Liver (tissue), 9 donors: ENCODE results near the gene CARS2. TPM values are rescaled to one million over a fixed set of nuclear protein-coding genes. Genes with fewer than 3 reads are reported as not detected.

Experiments
- DNase-seq: peaks from one replicate; pipeline ENCODE4 v3.0.0-alpha.2; 2017; ENCODE audit warnings: low spot score
- H3K27ac ChIP-seq, 2 donors: one replicate each; pipeline ENCODE4 v1.7.0; 2013; ENCODE audit warnings: inconsistent platforms in 2 of 2, low read length in 2 of 2, control low read depth in 1 of 2, low read depth in 1 of 2, mild to moderate bottlenecking in 1 of 2
- H3K27me3 ChIP-seq, 4 donors: one replicate each; pipeline versions ENCODE4 v1.6.1 to v1.7.0; 2013; ENCODE audit warnings: low read length in 3 of 4, inconsistent platforms in 1 of 4, mild to moderate bottlenecking in 1 of 4, moderate library complexity in 1 of 4; ENCODE audit not compliant: control insufficient read depth in 4 of 4, insufficient read depth in 4 of 4
- H3K36me3 ChIP-seq, 4 donors: one replicate each; pipeline versions ENCODE4 v1.6.1 to v1.7.0; 2013; ENCODE audit warnings: low read length in 3 of 4, mild to moderate bottlenecking in 3 of 4, low read depth in 1 of 4, moderate library complexity in 1 of 4; ENCODE audit not compliant: control insufficient read depth in 4 of 4, insufficient read depth in 3 of 4
- H3K4me1 ChIP-seq, 4 donors: one replicate each; pipeline versions ENCODE4 v1.6.1 to v1.7.0; 2013; ENCODE audit warnings: low read length in 3 of 4, mild to moderate bottlenecking in 3 of 4, moderate library complexity in 1 of 4; ENCODE audit not compliant: control insufficient read depth in 4 of 4, insufficient read depth in 4 of 4
- H3K4me3 ChIP-seq, 3 donors: one replicate each; pipeline versions ENCODE4 v1.6.1 to v1.7.0; 2013; ENCODE audit warnings: low read length in 3 of 3, control low read depth in 1 of 3, low read depth in 1 of 3, mild to moderate bottlenecking in 1 of 3
- H3K9ac ChIP-seq, 2 donors: one replicate each; pipeline ENCODE4 v1.7.0; 2013; ENCODE audit warnings: low read length in 2 of 2, mild to moderate bottlenecking in 2 of 2, moderate library complexity in 2 of 2, control low read depth in 1 of 2, low read depth in 1 of 2
- H3K9me3 ChIP-seq, 4 donors: one replicate each; pipeline versions ENCODE4 v1.6.1 to v1.7.0; 2013; ENCODE audit warnings: low read length in 3 of 4; ENCODE audit not compliant: control insufficient read depth in 4 of 4
- ATF3 ChIP-seq: IDR thresholded peaks from 2 replicates; pipeline ENCODE4 v1.6.1; 2016; ENCODE audit warnings: antibody characterized with exemption
- EGR1 ChIP-seq, 2 donors: IDR thresholded peaks; 2 replicates each; pipeline ENCODE4 v1.6.1; 2016 to 2018; ENCODE audit warnings: antibody characterized with exemption in 2 of 2, low read depth in 2 of 2
- FOXA1 ChIP-seq: IDR thresholded peaks from 2 replicates; pipeline ENCODE4 v1.6.1; 2016; ENCODE audit warnings: antibody characterized with exemption
- FOXA2 ChIP-seq: IDR thresholded peaks from 2 replicates; pipeline ENCODE4 v1.6.1; 2016; ENCODE audit warnings: antibody characterized with exemption
- GABPA ChIP-seq, 2 donors: IDR thresholded peaks in 1 of 2; conservative IDR thresholded peaks in 1 of 2; 2 replicates each; pipeline ENCODE4 v1.6.1; 2016; ENCODE audit warnings: antibody characterized with exemption in 2 of 2, mild to moderate bottlenecking in 1 of 2, moderate library complexity in 1 of 2
- HNF4A ChIP-seq, 2 donors: conservative IDR thresholded peaks; 2 replicates each; pipeline ENCODE4 v1.6.1; 2016; ENCODE audit warnings: antibody characterized with exemption in 2 of 2, mild to moderate bottlenecking in 2 of 2
- JUND ChIP-seq, 2 donors: IDR thresholded peaks; 2 replicates each; pipeline ENCODE4 v1.6.1; 2016; ENCODE audit warnings: antibody characterized with exemption in 2 of 2
- MAX ChIP-seq: IDR thresholded peaks from 2 replicates; pipeline ENCODE4 v1.6.1; 2016; ENCODE audit warnings: antibody characterized with exemption
- NR2F2 ChIP-seq: IDR thresholded peaks from 2 replicates; pipeline ENCODE4 v1.6.1; 2016; ENCODE audit warnings: antibody characterized with exemption
- RAD21 ChIP-seq, 2 donors: IDR thresholded peaks; 2 replicates each; pipeline ENCODE4 v1.6.1; 2016; ENCODE audit warnings: antibody characterized with exemption in 2 of 2, mild to moderate bottlenecking in 2 of 2
- REST ChIP-seq: IDR thresholded peaks from 2 replicates; pipeline ENCODE4 v1.6.1; 2016; ENCODE audit warnings: antibody characterized with exemption, mild to moderate bottlenecking
- RXRA ChIP-seq, 2 donors: IDR thresholded peaks; 2 replicates each; pipeline ENCODE4 v1.6.1; 2017 to 2018; ENCODE audit warnings: antibody characterized with exemption in 2 of 2, mild to moderate bottlenecking in 1 of 2
- SP1 ChIP-seq: IDR thresholded peaks from 2 replicates; pipeline ENCODE4 v1.6.1; 2018; ENCODE audit warnings: antibody characterized with exemption, mild to moderate bottlenecking
- TAF1 ChIP-seq: conservative IDR thresholded peaks from 2 replicates; pipeline ENCODE4 v1.6.1; 2016; ENCODE audit warnings: antibody characterized with exemption, mild to moderate bottlenecking
- YY1 ChIP-seq: IDR thresholded peaks from 2 replicates; pipeline ENCODE4 v1.6.1; 2016; ENCODE audit warnings: antibody characterized with exemption, mild to moderate bottlenecking
- ZBTB33 ChIP-seq: IDR thresholded peaks from 2 replicates; pipeline ENCODE4 v1.6.1; 2016; ENCODE audit warnings: antibody characterized with exemption
- WGBS: extraction: QIAGEN DNeasy Blood & Tissue Kit; methylation state at CpG from one replicate; pipeline ENCODE4 v1.1.7; 2013; 5-methylcytosine and 5-hydroxymethylcytosine counted together
- polyA plus RNA-seq, 2 donors: library from polyadenylated mRNA; stranded (reverse) in 1 of 2; unstranded in 1 of 2; fragments of 200-250 nt in 1 of 2; fragments of >200 nt in 1 of 2; fragmentation: Nextera tagmentation in 1 of 2; extraction: Ambion mirVana in 1 of 2; gene quantifications; one replicate each; pipeline versions ENCODE4 v1.2.1 to v1.2.3, GENCODE V29; 2013 to 2015
- total RNA-seq, 2 donors: library from RNA; depleted of rRNA; stranded (reverse); fragments of >200 nt; gene quantifications; one replicate each; pipeline ENCODE4 v1.2.3, GENCODE V29; 2014
- donor health status: healthy.
- donor health status: healthy.
- donor health status: healthy.
- donor health status: healthy.
- donor health status: healthy.

CARS2 gene
- total and polyA plus RNA-seq, 4 donors = 28.6 to 44.0 (median 31.4) TPM

- Histone ChIP-seq H3K9ac (no peak overlapping the region), H3K27ac (no peak overlapping the region), H3K4me3 (no peak overlapping the region), H3K4me1 (peaks cover 14 to 61% (median 36%) of the 10 kb centered on the region in 4 donors), H3K36me3 (peaks cover 18 to 55% (median 42%) of the 10 kb centered on the region in 4 donors), H3K27me3 (no peaks in the 10 kb centered on the region), H3K9me3 (no peaks in the 10 kb centered on the region)
- TF ChIP-seq MAX (no peak), FOXA2 (peak; percentile 52)
- no peak for DNase-seq
- 83% methylated on average over 39 of the region's 39 CpGs for WGBS
These were observed 66.8 kb downstream of the CARS2 start for GRCh38 chr13:110638814-110639806.

GRCh38 chr13:110638257-110638656 is 67.7 kb downstream of the CARS2 start:
- WGBS = 83% methylated on average over 23 of the region's 23 CpGs
- Histone ChIP-seq H3K4me3 (no peak overlapping the region), H3K9ac (no peak overlapping the region), H3K27ac (no peak overlapping the region), H3K4me1 (peaks cover 12 to 52% (median 28%) of the 10 kb centered on the region in 4 donors), H3K27me3 (no peaks in the 10 kb centered on the region), H3K9me3 (no peaks in the 10 kb centered on the region), H3K36me3 (peaks cover 18 to 56% (median 43%) of the 10 kb centered on the region in 4 donors)
- TF ChIP-seq MAX (no peak), ZBTB33 (no peak), YY1 (no peak), RAD21 (IDR thresholded peaks at IDR 0.05) (no peak), NR2F2 (no peak), RXRA (IDR thresholded peaks at IDR 0.05) (no peak), GABPA (IDR thresholded peaks at IDR 0.05 in 1 of 2, conservative IDR thresholded peaks at IDR 0.05 in 1 of 2) (no peak), TAF1 (no peak), FOXA2 (no peak), FOXA1 (no peak), SP1 (no peak), JUND (IDR thresholded peaks at IDR 0.05) (no peak), HNF4A (conservative IDR thresholded peaks at IDR 0.05) (no peak), ATF3 (no peak), EGR1 (IDR thresholded peaks at IDR 0.05; ENCODE audit: low read depth in 2 of 2) (no peak), REST (no peak)
- DNase-seq = no peak
